ENCODE data around the gene C22orf31.
"Not testable (repeated sequence)": the region's sequence is repeated elsewhere in the genome, so short reads cannot be mapped to it uniquely, and the experiment has no call there.

Gene C22orf31

GRCh38 chr22:29055192-29055830, 6.3 kb downstream of the C22orf31 start:
- no peak for DNase-seq (ENCODE audit: low read depth in 2 of 2)

DNA sequence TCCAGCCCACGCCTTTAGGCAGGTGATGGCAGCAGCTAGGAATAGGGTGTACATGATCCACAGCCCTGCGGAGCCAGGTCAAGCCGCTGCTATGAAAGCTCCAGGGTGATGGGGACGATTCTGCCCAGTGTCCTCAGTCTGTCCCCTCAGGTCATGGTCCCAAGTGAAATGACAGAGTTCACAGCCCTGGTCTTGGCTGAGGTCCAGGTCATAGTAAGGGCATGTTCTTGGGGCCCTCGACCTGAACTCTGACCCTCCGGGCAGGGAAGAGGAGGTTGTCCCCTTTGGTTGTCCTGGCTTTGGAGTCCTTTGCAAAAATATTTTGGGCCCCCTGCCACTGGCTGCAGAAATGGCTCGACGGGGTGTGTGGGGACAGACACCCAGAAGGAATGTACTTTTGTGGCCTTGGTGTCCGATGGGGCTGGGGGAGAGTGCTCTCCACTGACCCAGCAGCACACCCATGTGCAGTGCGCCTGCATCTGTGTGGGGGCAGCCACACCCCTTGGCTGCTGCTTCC, 7.3 kb downstream of the C22orf31 start:
- DNase-seq (ENCODE audit: low read depth in 2 of 2): no peak

DNA sequence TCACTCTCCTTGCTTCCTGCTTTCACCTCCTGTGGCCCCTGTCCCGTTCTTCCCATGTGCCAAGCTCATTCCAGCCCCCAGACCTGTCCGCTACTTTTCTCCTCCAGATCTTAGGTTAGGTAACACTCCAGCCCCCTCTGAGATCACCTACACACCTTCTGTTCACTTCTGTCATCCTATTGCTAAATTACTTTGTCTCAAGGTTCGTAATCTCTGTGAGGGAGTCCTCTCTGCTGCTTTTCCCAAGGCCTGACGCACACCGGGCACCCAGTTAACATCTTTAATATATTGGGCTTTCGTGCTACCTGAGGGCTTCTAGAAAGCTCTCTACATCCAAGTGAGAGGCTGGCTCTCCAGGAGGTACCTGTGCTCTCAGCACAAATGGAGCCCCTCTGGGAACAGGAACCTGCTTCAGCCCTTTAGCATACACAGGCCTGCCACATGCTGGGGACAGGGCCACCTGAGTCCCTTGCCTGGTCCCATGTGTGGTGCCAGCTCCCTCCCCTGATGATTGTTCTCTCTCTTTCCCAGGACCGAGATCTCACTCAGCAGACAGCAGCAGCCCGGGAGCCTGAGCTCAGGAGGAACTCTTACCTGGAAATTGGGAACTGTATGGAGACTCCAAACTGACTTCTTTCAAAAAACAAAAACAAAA, 8.5 kb downstream of the C22orf31 start:
- DNase-seq (ENCODE audit: low read depth in 2 of 2): no peak

DNA sequence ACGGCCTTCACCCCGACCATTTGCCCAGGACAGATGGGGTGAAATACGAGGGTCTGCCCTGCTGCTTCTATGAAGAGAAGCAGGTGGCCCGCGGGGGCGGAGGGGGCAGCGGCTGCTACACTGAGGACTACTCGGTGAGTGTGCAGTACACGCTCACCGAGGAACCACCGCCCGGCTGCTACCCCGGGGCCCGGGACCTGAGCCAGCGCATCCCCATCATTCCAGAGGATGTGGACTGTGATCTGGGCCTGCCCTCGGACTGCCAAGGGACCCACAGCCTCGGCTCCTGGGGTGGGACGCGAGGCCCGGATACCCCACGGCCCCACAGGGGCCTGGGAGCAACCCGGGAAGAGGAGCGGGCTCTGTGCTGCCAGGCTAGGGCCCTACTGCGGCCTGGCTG, 11.2 kb downstream of the C22orf31 start:
- DNase-seq (ENCODE audit: low read depth in 2 of 2): no peak

DNA sequence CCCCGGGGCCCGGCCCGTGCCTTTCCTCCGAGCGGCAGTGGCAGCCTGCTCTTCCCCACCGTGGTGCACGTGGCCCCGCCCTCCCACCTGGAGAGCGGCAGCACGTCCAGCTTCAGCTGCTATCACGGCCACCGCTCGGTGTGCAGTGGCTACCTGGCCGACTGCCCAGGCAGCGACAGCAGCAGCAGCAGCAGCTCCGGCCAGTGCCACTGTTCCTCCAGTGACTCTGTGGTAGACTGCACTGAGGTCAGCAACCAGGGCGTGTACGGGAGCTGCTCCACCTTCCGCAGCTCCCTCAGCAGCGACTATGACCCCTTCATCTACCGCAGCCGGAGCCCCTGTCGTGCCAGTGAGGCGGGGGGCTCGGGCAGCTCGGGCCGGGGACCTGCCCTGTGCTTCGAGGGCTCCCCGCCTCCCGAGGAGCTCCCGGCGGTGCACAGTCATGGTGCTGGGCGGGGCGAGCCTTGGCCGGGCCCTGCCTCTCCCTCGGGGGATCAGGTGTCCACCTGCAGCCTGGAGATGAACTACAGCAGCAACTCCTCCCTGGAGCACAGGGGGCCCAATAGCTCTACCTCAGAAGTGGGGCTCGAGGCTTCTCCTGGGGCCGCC, 11.9 kb downstream of the C22orf31 start:
- DNase-seq (ENCODE audit: low read depth in 2 of 2): no peak

GRCh38 chr22:29048822-29049654, 12.6 kb downstream of the C22orf31 start:
- DNase-seq (ENCODE audit: low read depth in 2 of 2): no peak

DNA sequence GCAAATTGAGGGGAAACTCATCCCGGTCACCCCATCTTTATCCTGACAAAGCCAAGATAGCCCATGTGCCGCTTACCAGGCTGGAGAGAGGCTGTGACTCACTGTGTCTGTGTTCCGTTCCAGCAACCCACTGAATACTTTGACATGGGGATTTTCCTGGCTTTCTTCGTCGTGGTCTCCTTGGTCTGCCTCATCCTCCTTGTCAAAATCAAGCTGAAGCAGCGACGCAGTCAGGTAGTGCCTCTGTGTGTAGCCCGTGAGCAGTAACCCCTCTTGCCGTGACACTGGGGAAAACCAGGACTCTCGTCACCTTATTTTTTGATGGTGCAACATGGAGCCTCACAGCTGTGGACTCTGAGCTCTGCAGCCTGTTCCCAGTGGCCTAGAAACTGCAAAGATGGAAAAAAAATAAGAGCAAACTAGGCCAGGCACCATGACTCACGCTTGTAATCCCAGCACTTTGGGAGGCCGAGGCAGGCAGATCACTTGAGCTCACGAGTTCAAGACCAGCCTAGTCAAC, 16.9 kb downstream of the C22orf31 start:
- DNase-seq (ENCODE audit: low read depth in 2 of 2): no peak

DNA sequence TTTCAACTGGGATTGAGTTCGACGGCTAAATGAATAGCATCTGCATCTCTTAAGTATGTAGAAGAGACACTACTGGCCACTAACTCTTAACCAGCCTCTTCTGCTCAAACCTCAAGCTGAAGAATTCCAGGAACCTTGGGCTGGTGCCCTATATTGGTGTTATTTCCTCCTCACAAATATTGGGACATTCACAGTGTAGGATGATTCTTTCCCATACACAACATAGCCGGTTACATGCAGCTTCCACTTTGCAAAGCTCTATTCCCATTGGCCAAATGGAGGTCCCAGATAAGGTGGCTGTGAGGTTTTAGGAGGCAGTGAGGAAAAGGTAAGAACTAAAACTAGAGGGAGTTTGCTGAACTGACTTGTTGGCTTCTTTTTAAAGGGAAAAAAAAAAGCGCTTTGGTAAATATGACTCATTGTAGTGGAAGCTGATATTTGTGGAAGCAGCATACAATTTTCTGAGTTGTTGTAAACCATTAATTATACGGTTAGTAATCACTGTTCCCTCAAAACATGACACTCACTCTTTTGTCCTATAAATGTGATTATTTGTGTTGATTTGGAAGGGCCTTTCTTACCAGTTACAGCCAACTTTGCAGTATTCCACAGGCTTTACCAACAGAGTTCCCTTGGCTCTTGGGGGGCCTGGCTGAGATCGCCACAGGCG, 17.6 kb downstream of the C22orf31 start:
- no peak for DNase-seq (ENCODE audit: low read depth in 2 of 2)

DNA sequence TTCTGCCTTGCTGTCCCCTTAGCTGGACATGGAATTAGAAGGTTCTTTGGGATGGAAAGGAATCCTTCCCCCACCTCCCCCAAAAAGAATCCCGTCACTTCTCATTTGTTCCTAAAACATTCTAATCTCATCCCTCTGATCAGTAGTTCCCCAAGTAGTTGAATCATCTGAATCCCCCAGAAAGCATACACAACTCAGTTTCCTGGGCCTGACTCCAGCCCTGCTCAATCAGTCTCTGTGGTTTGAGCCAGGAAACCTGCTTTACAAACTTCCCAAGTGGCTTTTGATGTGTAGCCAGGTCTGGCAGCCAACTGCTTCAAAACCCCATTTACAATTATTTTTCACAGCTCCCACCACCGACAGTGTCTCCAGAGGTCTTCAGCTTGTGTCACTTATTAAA, 20.2 kb downstream of the C22orf31 start:
- no peak for DNase-seq (ENCODE audit: low read depth in 2 of 2)

- DNase-seq (ENCODE audit: low read depth in 2 of 2): peak; percentile 34 to 51
Observed at GRCh38 chr22:29040385-29041275, 21.0 kb downstream of the C22orf31 start.

- not testable (repeated sequence) for DNase-seq (ENCODE audit: low read depth in 2 of 2)
Observed at GRCh38 chr22:29039684-29040083, 21.9 kb downstream of the C22orf31 start.

DNA sequence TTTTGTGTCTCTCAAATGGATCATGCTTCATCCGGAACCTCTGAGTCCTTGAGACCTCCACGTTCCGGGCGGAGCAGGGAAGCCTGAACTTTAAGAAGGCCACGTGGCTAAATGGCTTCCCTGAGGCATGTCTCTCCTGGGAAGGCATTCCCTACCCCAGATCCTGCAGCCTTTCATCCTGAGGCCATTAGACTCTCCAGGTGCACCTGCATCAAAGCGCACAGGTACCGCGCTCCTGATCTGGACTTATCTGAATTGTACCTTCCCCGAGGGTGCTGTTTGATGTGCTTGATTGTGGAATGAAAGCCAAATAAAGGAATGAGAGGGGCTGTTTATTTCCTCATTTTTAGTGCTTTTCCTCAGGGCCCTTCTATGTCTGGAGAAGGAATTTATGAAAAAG, 22.5 kb downstream of the C22orf31 start:
- no peak for DNase-seq (ENCODE audit: low read depth in 2 of 2)

DNA sequence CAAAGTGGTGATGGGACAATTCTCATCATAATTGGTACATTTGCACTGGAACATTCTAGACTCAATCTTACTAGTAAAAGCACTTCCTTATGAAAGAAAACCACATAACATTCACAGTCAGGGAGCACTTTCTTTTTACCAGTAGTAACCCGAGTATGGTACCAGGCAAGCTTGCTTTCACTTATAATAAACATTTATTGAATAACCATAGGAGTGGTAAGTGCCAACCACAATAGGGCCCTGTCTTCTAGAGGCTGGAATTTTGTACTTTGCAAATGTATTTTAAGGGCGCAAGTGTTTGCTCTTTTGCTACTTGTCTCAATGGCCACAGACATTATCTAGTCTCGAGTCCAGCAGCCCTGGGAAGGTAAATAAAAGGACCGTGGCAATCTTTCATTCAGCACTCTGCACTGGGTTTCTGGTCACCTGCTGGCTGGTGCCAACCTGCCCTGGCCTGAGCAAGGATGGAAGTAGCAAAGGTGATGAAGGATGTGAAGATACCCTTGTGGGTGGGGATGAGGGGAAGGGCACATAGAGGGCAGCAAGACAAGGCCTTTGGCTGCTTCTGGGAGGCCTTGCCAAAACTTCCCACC, 24.2 kb downstream of the C22orf31 start:
- no peak for DNase-seq (ENCODE audit: low read depth in 2 of 2)

- no peak for DNase-seq (ENCODE audit: low read depth in 2 of 2)
Observed at GRCh38 chr22:29032584-29032983, 29.0 kb downstream of the C22orf31 start.

DNA sequence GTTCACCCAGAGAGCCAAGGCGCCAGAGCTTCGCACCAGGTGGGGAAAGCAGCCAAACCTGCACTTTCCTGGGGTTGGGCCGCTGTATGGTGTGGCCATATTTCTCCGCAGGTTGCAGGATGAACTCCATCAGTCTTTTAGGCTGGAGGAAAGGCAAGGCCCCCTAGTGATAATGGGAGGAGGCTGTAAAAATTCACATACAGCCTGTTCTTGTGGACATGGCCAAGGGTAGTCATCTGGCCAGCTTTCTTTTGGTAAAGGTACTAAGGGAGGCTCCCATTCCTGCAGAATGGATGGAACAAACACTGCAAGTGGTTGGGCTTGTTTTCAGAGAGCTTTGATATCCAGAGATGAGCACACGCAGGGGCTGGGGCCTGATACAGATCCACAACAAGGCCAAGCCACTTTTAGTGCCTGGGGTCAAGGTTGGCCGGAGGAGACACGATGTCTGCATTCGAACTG, 29.6 kb downstream of the C22orf31 start:
- no peak for DNase-seq (ENCODE audit: low read depth in 2 of 2)

DNA sequence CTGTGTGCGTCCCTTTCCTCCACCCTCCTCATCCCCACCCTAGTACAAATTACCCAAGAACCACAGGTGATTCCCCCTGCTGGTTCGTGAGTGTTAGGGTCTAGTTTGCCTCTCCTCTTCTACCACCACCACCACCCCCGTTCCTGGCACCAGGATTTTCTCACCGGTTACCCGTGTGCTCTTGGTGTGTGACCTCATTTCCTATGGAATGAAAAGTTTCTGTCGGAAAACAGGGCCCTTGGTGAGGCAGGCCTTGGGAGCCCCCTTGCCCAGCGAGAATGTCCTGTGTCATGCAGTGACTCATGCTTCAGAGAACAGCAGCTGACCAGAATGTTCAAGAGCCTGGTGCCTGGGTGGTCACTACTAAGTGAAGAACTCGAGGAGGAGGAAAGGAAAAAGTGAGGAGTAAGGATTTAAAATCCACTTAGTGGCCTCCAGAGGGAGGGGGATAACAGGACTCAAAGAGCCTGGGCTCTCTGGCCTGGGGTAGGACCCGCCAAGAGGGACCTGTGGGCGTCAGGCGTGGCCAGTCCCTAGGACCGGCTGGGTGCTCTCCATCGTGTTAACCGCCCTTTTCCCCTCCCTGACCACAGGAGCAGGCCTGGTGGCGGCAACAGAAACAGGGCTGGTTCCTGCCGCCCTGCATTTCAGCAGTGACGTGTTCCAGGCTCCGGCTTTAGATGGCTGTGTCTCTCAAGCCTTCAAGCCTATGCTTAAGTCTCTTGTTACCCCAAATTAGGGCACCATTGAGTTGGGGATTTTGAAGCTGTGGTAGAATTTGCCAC, 30.2 kb downstream of the C22orf31 start:
- no peak for DNase-seq (ENCODE audit: low read depth in 2 of 2)

- no peak for DNase-seq (ENCODE audit: low read depth in 2 of 2)
Observed at GRCh38 chr22:29030618-29031226, 30.9 kb downstream of the C22orf31 start.

DNA sequence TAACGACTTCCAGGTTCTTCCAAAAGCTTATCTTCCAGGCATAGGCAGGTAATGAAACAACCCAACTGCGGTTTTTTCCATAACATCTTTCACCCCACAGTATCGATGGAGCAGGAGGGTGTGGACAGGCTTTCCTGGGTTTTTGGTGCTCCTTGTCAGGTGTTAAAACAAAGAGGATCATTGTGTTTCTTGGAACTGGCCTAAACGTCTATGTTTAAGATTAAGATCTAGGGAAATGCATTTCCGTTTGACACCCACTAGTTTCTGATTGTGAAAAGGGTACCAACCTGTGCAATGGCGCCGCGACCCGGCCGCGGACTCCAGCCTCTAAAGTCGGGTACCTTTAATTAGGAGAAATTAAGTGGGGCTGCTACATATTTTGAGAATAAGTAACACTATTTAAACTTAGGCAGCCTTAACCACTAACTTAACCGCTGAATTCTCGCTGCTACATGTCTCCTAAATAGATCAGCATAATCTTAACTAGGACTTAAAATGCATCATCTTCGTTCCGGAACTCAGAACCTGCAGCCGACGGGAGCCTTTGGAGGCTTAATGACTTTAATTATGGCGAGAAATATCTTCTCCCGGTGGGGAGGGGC, 31.5 kb downstream of the C22orf31 start:
- DNase-seq (ENCODE audit: low read depth in 2 of 2): no peak

Data from stimulated activated CD4-positive, alpha-beta T cell treated with anti-CD3 and anti-CD28 coated beads, Interleukin-4, amount 100 ng/mL, for 48 hours (primary cell).